Astrocyte (in vitro differentiated cells and primary cell): ENCODE data around the gene CNOT11. TPM values are rescaled to one million over a fixed set of nuclear protein-coding genes. Genes with fewer than 3 reads are reported as not detected.
"Not testable (repeated sequence)": the region's sequence is repeated elsewhere in the genome, so short reads cannot be mapped to it uniquely, and the experiment has no call there.

ENCODE experiments used
- DNase-seq: peaks from one replicate; pipeline ENCODE4 v3.0.0-alpha.2; 2010; ENCODE audit warnings: low read depth
- FAIRE-seq: peaks from 2 replicates; lab custom pipeline; 2011; peaks lifted over from hg19 to GRCh38; lab: Jason Lieb, UNC
- H2AFZ ChIP-seq: 2 replicates; pipeline ENCODE4 v1.6.0; 2012; ENCODE audit warnings: low read depth, low read length, inconsistent platforms
- H3K27ac ChIP-seq: 2 replicates; pipeline ENCODE4 v1.5.1; 2011; ENCODE audit warnings: low read depth, low read length, inconsistent platforms
- H3K27me3 ChIP-seq: 2 replicates; pipeline ENCODE4 v1.6.0; 2011; ENCODE audit warnings: low read length, inconsistent platforms; ENCODE audit not compliant: insufficient read depth
- H3K36me3 ChIP-seq: 2 replicates; pipeline ENCODE4 v1.5.1; 2011; ENCODE audit warnings: low read length, inconsistent platforms; ENCODE audit not compliant: insufficient read depth
- H3K4me1 ChIP-seq: 2 replicates; pipeline ENCODE4 v1.5.1; 2011; ENCODE audit warnings: low read length, inconsistent platforms; ENCODE audit not compliant: insufficient read depth
- H3K4me2 ChIP-seq: 2 replicates; pipeline ENCODE4 v1.6.0; 2012; ENCODE audit warnings: low read length, inconsistent platforms
- H3K4me3 ChIP-seq: 2 replicates; pipeline ENCODE4 v1.5.1; 2011; ENCODE audit warnings: low read depth, mild to moderate bottlenecking, low read length, inconsistent platforms; ENCODE audit not compliant: insufficient read depth
- H3K79me2 ChIP-seq: 2 replicates; pipeline ENCODE4 v1.6.0; 2012; ENCODE audit warnings: mild to moderate bottlenecking, low read length, inconsistent platforms; ENCODE audit not compliant: insufficient read depth
- H3K9ac ChIP-seq: 2 replicates; pipeline ENCODE4 v1.6.0; 2012; ENCODE audit warnings: mild to moderate bottlenecking, low read length, inconsistent platforms
- H3K9me3 ChIP-seq: 2 replicates; pipeline ENCODE4 v1.5.1; 2012; ENCODE audit warnings: low read depth, mild to moderate bottlenecking, low read length, inconsistent platforms; ENCODE audit not compliant: insufficient read depth
- H4K20me1 ChIP-seq: 2 replicates; pipeline ENCODE4 v1.6.0; 2012; ENCODE audit warnings: low read length, inconsistent platforms; ENCODE audit not compliant: insufficient read depth
- H3K27ac Mint-ChIP-seq: one replicate; pipeline ENCODE4 v1.8.0; 2021; ENCODE audit warnings: mild to moderate bottlenecking, mixed read lengths; ENCODE audit not compliant: unreplicated experiment
- H3K27me3 Mint-ChIP-seq: one replicate; pipeline ENCODE4 v1.8.0; 2021; ENCODE audit warnings: low read depth, mixed read lengths; ENCODE audit not compliant: unreplicated experiment
- H3K36me3 Mint-ChIP-seq: one replicate; pipeline ENCODE4 v1.8.0; 2021; ENCODE audit warnings: low read depth, mixed read lengths; ENCODE audit not compliant: unreplicated experiment
- H3K4me1 Mint-ChIP-seq: one replicate; pipeline ENCODE4 v1.8.0; 2021; ENCODE audit warnings: low read depth, mixed read lengths; ENCODE audit not compliant: unreplicated experiment
- H3K4me3 Mint-ChIP-seq: one replicate; pipeline ENCODE4 v1.8.0; 2021; ENCODE audit warnings: mild to moderate bottlenecking, moderate library complexity, mixed read lengths; ENCODE audit not compliant: unreplicated experiment
- H3K9me3 Mint-ChIP-seq: one replicate; pipeline ENCODE4 v1.8.0; 2021; ENCODE audit warnings: mild to moderate bottlenecking, mixed read lengths; ENCODE audit not compliant: unreplicated experiment
- CTCF ChIP-seq: IDR thresholded peaks from 2 replicates; pipeline ENCODE4 v1.5.1; 2011; ENCODE audit warnings: low read depth, mild to moderate bottlenecking, inconsistent platforms, low read length, moderate library complexity; ENCODE audit not compliant: insufficient read depth
- EZH2 ChIP-seq: IDR thresholded peaks from 2 replicates; pipeline ENCODE4 v1.6.1; 2012; ENCODE audit warnings: mild to moderate bottlenecking, low read length, inconsistent platforms; ENCODE audit not compliant: insufficient read depth
- total RNA-seq: library from RNA; stranded (reverse); gene quantifications from 2 replicates; pipeline ENCODE4 v1.2.1, GENCODE V29; 2021

The CNOT11 gene
- total RNA-seq, 1 donor from 2014 or later: 37.0 TPM

- Mint-ChIP-seq H3K4me1 (peaks cover 16% of the 10 kb centered on the region), H3K9me3 (peaks cover 6% of the 10 kb centered on the region), H3K27ac (no peak overlapping the region), H3K27me3 (no peaks in the 10 kb centered on the region), H3K4me3 (no peak overlapping the region), H3K36me3 (peaks cover 13% of the 10 kb centered on the region)
- Histone ChIP-seq H3K4me1 (peaks cover 8% of the 10 kb centered on the region), H2AFZ (no peak overlapping the region), H3K4me2 (no peak overlapping the region), H3K79me2 (no peaks in the 10 kb centered on the region), H3K27me3 (no peaks in the 10 kb centered on the region), H3K27ac (no peak overlapping the region), H3K9ac (no peak overlapping the region), H3K9me3 (no peaks in the 10 kb centered on the region), H3K4me3 (no peak overlapping the region), H3K36me3 (no peaks in the 10 kb centered on the region), H4K20me1 (no peaks in the 10 kb centered on the region)
- FAIRE-seq (no peak), DNase-seq (no peak)
- TF ChIP-seq CTCF (no peak), EZH2 (no peak)
Measured at GRCh38 chr2:101231937-101232730, 20.6 kb upstream of the CNOT11 start.

GRCh38 chr2:101232770-101233169 lies 19.9 kb upstream of the CNOT11 start:
- no peaks in the 10 kb centered on the region for H3K27me3 ChIP-seq
- Mint-ChIP-seq H3K27me3 (no peaks in the 10 kb centered on the region), H3K9me3 (peaks cover 6% of the 10 kb centered on the region), H3K4me1 (peaks cover 19% of the 10 kb centered on the region), H3K36me3 (peaks cover 13% of the 10 kb centered on the region), H3K27ac (no peak overlapping the region), H3K4me3 (no peak overlapping the region)
- TF ChIP-seq EZH2 (no peak), CTCF (no peak)
- H3K9me3 ChIP-seq: no peaks in the 10 kb centered on the region
- H3K36me3 ChIP-seq: no peaks in the 10 kb centered on the region
- H4K20me1 ChIP-seq: no peaks in the 10 kb centered on the region
- peaks cover 8% of the 10 kb centered on the region for H3K4me1 ChIP-seq
- H3K27ac ChIP-seq: no peak overlapping the region
- H3K79me2 ChIP-seq: no peaks in the 10 kb centered on the region
- FAIRE-seq (no peak), DNase-seq (no peak)
- no peak overlapping the region for H2AFZ ChIP-seq
- no peak overlapping the region for H3K4me3 ChIP-seq
- H3K9ac ChIP-seq: no peak overlapping the region
- H3K4me2 ChIP-seq: no peak overlapping the region

- Mint-ChIP-seq H3K4me3 (no peak overlapping the region), H3K9me3 (peaks cover 8% of the 10 kb centered on the region), H3K27ac (peak overlapping the region; percentile 34), H3K27me3 (no peaks in the 10 kb centered on the region), H3K4me1 (peaks cover 30% of the 10 kb centered on the region), H3K36me3 (peaks cover 14% of the 10 kb centered on the region)
- Histone ChIP-seq H3K27me3 (no peaks in the 10 kb centered on the region), H2AFZ (no peak overlapping the region), H3K4me2 (no peak overlapping the region), H3K9me3 (no peaks in the 10 kb centered on the region), H3K4me1 (peaks cover 8% of the 10 kb centered on the region), H3K4me3 (no peak overlapping the region), H3K36me3 (no peaks in the 10 kb centered on the region), H4K20me1 (no peaks in the 10 kb centered on the region), H3K27ac (no peak overlapping the region), H3K9ac (no peak overlapping the region), H3K79me2 (no peaks in the 10 kb centered on the region)
- no peak for DNase-seq
- no peak for FAIRE-seq
- TF ChIP-seq CTCF (no peak), EZH2 (no peak)
Measured at GRCh38 chr2:101234169-101234938, 18.3 kb upstream of the CNOT11 start.

- not testable (repeated sequence) for H2AFZ ChIP-seq, H3K4me3 ChIP-seq, FAIRE-seq, H3K9me3 ChIP-seq, H3K27ac ChIP-seq, H3K4me2 ChIP-seq, H3K9me3 Mint-ChIP-seq, H3K27me3 Mint-ChIP-seq, H3K4me1 ChIP-seq, H3K9ac ChIP-seq, H3K36me3 ChIP-seq, DNase-seq, H4K20me1 ChIP-seq, H3K27me3 ChIP-seq, H3K27ac Mint-ChIP-seq, H3K4me3 Mint-ChIP-seq, H3K79me2 ChIP-seq
- H3K4me1 Mint-ChIP-seq: peaks cover 28% of the 10 kb centered on the region
- peaks cover 14% of the 10 kb centered on the region for H3K36me3 Mint-ChIP-seq
Measured at GRCh38 chr2:101235956-101236355, 16.7 kb upstream of the CNOT11 start.
